IPS-15b (cell line): Measurements from ENCODE around the gene HCN4.

Experiments used
- H3K27me3 ChIP-seq: one replicate; pipeline ENCODE4 v1.6.1; 2013; ENCODE audit warnings: low read length; ENCODE audit not compliant: control insufficient read depth, insufficient read depth
- H3K36me3 ChIP-seq: one replicate; pipeline ENCODE4 v1.6.1; 2013; ENCODE audit warnings: low read length; ENCODE audit not compliant: control insufficient read depth, insufficient read depth
- H3K4me1 ChIP-seq: one replicate; pipeline ENCODE4 v1.6.1; 2013; ENCODE audit warnings: mild to moderate bottlenecking, low read length; ENCODE audit not compliant: control insufficient read depth, insufficient read depth
- H3K4me3 ChIP-seq: one replicate; pipeline ENCODE4 v1.5.1; 2013; ENCODE audit warnings: low read depth, low read length
- H3K9ac ChIP-seq: one replicate; pipeline ENCODE4 v1.6.1; 2013; ENCODE audit warnings: low read depth, mild to moderate bottlenecking, low read length
- H3K9me3 ChIP-seq: one replicate; pipeline ENCODE4 v1.6.1; 2013; ENCODE audit warnings: mild to moderate bottlenecking, low read length; ENCODE audit not compliant: control insufficient read depth, insufficient read depth

HCN4 gene

DNA sequence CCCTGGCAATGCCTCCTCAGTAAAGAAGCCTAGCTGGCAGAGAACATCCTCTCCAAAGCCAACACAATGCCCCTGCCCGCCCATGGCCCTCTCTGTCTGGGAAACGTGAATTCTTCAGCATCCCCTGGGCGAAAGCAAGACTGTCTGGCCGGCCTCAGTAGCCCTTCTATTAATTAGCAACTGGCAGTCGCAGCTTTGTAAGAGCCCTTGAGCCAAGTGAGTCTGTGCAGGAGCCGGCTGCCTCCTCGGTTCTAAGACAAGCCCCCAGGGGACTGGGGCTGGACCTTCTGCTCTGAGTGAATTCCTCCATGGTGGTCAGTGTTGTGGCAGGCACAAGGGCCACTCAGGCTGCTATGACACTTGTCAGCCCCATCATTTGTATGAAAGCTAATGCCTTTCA lies 7.4 kb downstream of the HCN4 start:
- H3K27me3 ChIP-seq, result peaks cover under 1% of the 10 kb centered on the region
- H3K9me3 ChIP-seq, result no peaks in the 10 kb centered on the region
- H3K36me3 ChIP-seq, result peaks cover 7% of the 10 kb centered on the region
- H3K4me3 ChIP-seq, result no peak overlapping the region
- H3K9ac ChIP-seq, result peak overlapping the region; percentile 24
- H3K4me1 ChIP-seq, result peaks cover 12% of the 10 kb centered on the region

DNA sequence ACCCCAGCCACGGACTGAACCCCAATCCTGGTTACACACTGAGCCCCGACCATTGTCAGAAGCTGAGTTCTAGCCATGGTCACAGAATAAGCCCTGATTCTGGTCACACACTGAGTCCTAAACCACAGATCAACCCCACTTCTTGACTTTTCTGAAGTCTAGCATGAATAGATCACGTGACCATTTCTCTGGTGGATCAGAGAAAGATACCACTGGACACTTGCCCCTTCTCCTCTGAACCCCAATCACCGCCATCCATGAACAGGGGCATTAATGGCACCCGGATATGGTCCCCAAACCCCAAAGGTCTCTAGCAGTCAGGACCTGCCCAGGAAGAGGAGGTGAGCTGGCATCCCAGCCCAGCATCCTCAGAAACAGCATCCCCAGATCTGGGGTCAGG lies 9.1 kb downstream of the HCN4 start:
- no peaks in the 10 kb centered on the region for H3K27me3 ChIP-seq
- H3K4me1 ChIP-seq, result peaks cover 8% of the 10 kb centered on the region
- H3K9ac ChIP-seq, result no peak overlapping the region
- H3K4me3 ChIP-seq, result no peak overlapping the region
- no peaks in the 10 kb centered on the region for H3K9me3 ChIP-seq
- H3K36me3 ChIP-seq, result peaks cover 4% of the 10 kb centered on the region

DNA sequence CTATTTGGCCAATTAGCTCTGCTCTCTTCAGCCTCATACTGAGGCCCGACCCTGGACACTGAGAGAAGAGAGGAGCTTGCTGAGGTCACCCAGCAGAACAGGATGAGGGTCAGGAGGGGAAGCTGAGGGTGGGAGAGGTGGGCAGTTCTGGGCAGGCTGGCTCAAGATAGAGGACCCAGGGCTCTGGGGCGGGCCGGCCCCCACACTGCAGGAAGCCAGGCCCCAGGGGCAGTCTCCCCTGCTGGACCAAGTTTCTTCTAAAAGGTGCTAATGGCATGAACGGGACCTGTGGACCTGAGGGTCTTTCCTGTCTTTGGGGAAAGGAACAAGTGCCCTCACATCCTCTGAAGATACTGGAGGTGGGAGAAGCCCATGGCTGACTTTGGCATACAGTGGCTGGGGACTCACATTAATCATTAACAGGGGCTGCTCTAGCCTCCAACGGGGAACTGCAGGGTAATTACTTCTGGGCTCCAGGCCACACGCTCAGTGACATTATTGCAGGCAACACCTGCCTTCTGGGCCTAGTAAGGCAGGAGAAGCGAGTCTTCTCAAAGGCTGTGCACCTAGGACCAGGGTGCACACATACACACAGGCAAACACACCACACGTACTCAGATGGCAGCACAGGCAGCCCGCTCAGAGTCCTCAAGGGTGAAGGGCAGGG lies 10.6 kb downstream of the HCN4 start:
- H3K36me3 ChIP-seq, result peaks cover 4% of the 10 kb centered on the region
- H3K4me3 ChIP-seq, result no peak overlapping the region
- H3K27me3 ChIP-seq, result no peaks in the 10 kb centered on the region
- H3K4me1 ChIP-seq, result peaks cover 8% of the 10 kb centered on the region
- no peak overlapping the region for H3K9ac ChIP-seq
- no peaks in the 10 kb centered on the region for H3K9me3 ChIP-seq

GRCh38 chr15:73355612-73356265 lies 13.0 kb downstream of the HCN4 start:
- H3K27me3 ChIP-seq, result no peaks in the 10 kb centered on the region
- peaks cover 4% of the 10 kb centered on the region for H3K36me3 ChIP-seq
- H3K9me3 ChIP-seq, result no peaks in the 10 kb centered on the region
- H3K4me3 ChIP-seq, result no peak overlapping the region
- H3K4me1 ChIP-seq, result no peaks in the 10 kb centered on the region
- H3K9ac ChIP-seq, result no peak overlapping the region

GRCh38 chr15:73354241-73354640 lies 14.5 kb downstream of the HCN4 start:
- H3K9me3 ChIP-seq, result no peaks in the 10 kb centered on the region
- H3K9ac ChIP-seq, result no peak overlapping the region
- H3K27me3 ChIP-seq, result no peaks in the 10 kb centered on the region

DNA sequence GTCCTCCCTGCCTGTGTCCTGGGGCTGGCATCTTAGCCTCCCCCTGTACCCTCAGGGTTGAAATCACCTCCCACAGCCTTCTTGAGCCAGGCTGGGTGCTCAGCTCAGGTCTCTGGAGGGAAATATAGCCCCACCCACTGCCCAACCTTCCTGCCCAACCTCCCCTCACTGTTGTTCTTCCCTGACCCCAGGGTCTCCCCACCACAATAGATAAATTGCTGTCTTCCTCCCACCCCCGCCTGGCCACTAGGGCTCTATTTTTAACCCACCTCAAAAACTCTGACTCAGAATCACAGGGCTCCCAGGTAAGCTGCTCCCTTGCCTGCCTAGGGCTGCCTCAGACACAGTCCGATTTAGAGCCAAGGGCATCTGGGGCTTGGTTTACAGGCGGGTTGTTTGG lies 15.0 kb downstream of the HCN4 start:
- no peak overlapping the region for H3K4me3 ChIP-seq
- no peaks in the 10 kb centered on the region for H3K27me3 ChIP-seq
- H3K36me3 ChIP-seq, result peaks cover 4% of the 10 kb centered on the region
- H3K9ac ChIP-seq, result no peak overlapping the region
- no peaks in the 10 kb centered on the region for H3K9me3 ChIP-seq
- peaks cover 2% of the 10 kb centered on the region for H3K4me1 ChIP-seq

More at GRCh38 chr15:73354241-73354640, 14.5 kb downstream of the HCN4 start:
- Histone ChIP-seq H3K36me3 (peaks cover 4% of the 10 kb centered on the region), H3K4me3 (no peak overlapping the region), H3K4me1 (no peaks in the 10 kb centered on the region)

- H3K36me3 ChIP-seq, result no peaks in the 10 kb centered on the region
- H3K4me3 ChIP-seq, result no peak overlapping the region
- no peaks in the 10 kb centered on the region for H3K9me3 ChIP-seq
- H3K9ac ChIP-seq, result no peak overlapping the region
- H3K4me1 ChIP-seq, result peaks cover 6% of the 10 kb centered on the region
- no peaks in the 10 kb centered on the region for H3K27me3 ChIP-seq
Measured at GRCh38 chr15:73352082-73352481, 16.7 kb downstream of the HCN4 start.

DNA sequence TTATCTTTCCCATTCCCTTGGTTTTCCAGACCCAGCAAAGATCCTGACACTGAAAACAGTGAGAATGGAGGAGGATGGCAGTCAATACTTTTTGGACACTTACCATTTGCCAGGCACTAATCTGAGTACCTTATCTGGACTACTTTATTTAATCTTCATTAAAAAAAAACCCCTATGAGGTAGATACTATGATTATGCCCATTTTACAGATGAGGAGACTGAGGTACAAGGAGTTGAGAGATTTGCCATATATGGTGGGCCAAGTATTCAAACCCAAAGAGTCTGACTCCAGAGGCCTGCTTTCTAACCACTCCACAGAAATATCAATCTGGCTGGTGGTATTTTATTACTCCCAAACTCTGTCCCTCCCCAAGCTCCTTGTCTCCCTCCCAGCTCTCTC lies 19.6 kb downstream of the HCN4 start:
- no peak overlapping the region for H3K9ac ChIP-seq
- H3K36me3 ChIP-seq, result no peaks in the 10 kb centered on the region
- no peaks in the 10 kb centered on the region for H3K27me3 ChIP-seq
- H3K4me1 ChIP-seq, result peaks cover 6% of the 10 kb centered on the region
- H3K9me3 ChIP-seq, result no peaks in the 10 kb centered on the region
- H3K4me3 ChIP-seq, result no peak overlapping the region

DNA sequence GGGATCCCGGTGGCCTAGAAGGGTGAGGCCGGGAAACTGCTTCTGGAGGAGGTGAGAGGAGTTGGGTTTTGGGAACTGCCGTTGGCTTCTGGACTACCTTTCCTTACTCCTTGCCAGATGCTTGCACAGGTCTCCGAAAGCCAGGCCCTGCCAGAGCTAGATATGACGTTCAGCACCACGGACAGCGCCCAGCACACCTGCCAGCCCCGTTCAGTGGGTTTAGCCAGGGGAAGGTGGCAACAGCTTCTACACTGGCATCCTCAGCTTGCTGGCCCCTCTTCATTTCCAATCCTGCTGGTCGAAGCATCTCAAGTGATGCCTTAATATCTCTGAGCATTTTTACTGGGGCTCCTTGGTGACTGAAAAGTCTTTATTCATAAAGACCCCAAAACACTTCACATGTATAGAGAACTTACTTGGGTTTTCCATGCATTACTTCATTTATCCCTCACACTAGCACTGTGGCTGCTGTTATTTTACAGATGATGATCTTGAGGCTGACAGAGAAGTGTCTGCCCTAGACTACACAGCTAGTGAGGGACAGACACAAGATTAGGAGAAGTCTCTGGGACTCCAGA lies 21.9 kb downstream of the HCN4 start:
- no peak overlapping the region for H3K4me3 ChIP-seq
- H3K27me3 ChIP-seq, result no peaks in the 10 kb centered on the region
- H3K36me3 ChIP-seq, result no peaks in the 10 kb centered on the region
- H3K9ac ChIP-seq, result no peak overlapping the region
- H3K4me1 ChIP-seq, result peaks cover 6% of the 10 kb centered on the region
- no peaks in the 10 kb centered on the region for H3K9me3 ChIP-seq

GRCh38 chr15:73345658-73346057 lies 23.1 kb downstream of the HCN4 start:
- Histone ChIP-seq H3K9ac (no peak overlapping the region), H3K4me1 (peaks cover 6% of the 10 kb centered on the region), H3K4me3 (no peak overlapping the region), H3K9me3 (no peaks in the 10 kb centered on the region), H3K27me3 (no peaks in the 10 kb centered on the region), H3K36me3 (no peaks in the 10 kb centered on the region)

GRCh38 chr15:73344056-73344455 lies 24.7 kb downstream of the HCN4 start:
- no peak overlapping the region for H3K9ac ChIP-seq
- H3K27me3 ChIP-seq, result no peaks in the 10 kb centered on the region
- H3K36me3 ChIP-seq, result no peaks in the 10 kb centered on the region
- peaks cover 6% of the 10 kb centered on the region for H3K4me1 ChIP-seq
- no peak overlapping the region for H3K4me3 ChIP-seq
- H3K9me3 ChIP-seq, result no peaks in the 10 kb centered on the region
